AG04449 (cell line): Measurements from ENCODE around the gene KCNQ1.

Source experiments
- CTCF ChIA-PET: fragments of 350-600 bp; formaldehyde crosslinking; extraction: SDS; loops from one replicate; lab custom pipeline; 2021; ENCODE audit warnings: antibody characterized with exemption; lab: Yijun Ruan, JAX
- POLR2A ChIA-PET: fragments of 400-600, 350-600 bp; formaldehyde crosslinking; extraction: SDS; loops from one replicate; lab custom pipeline; 2020; ENCODE audit warnings: antibody characterized with exemption, inconsistent platforms; lab: Yijun Ruan, JAX
- DNase-seq: peaks from one replicate; pipeline ENCODE4 v3.0.0-alpha.2; 2010; ENCODE audit warnings: low read depth, low spot score
- H3K4me3 ChIP-seq: 2 replicates; pipeline ENCODE4 v1.5.1; 2011; ENCODE audit warnings: low read depth, mild to moderate bottlenecking, control low read depth, low read length
- CTCF ChIP-seq: IDR thresholded peaks from one replicate; pipeline ENCODE4 v1.5.1; 2011; ENCODE audit warnings: mild to moderate bottlenecking, moderate library complexity, low read length, control low read depth, inconsistent platforms; ENCODE audit not compliant: insufficient read depth; ENCODE audit errors: missing control alignments

The KCNQ1 gene

GRCh38 chr11:2762451-2762850, 317.6 kb downstream of the KCNQ1 start:
- DNase-seq = no peak
- ChIA-PET POLR2A (no interaction called here), CTCF (no interaction called here)
- TF ChIP-seq CTCF = no peak
- H3K4me3 ChIP-seq = no peak overlapping the region

GRCh38 chr11:2763984-2764383, 319.2 kb downstream of the KCNQ1 start:
- H3K4me3 ChIP-seq = no peak overlapping the region
- no peak for DNase-seq
- CTCF ChIA-PET = no interaction called here
- POLR2A ChIA-PET = interaction anchor here (0.6 kb wide), 1 partner anchor 14 kb away, joined by 3 read pairs; no protein-coding TSS in a partner anchor
- TF ChIP-seq CTCF = no peak

GRCh38 chr11:2765491-2765890, 320.7 kb downstream of the KCNQ1 start:
- no peak for TF ChIP-seq CTCF
- POLR2A ChIA-PET = no interaction called here
- DNase-seq = no peak
- no peak overlapping the region for H3K4me3 ChIP-seq
- CTCF ChIA-PET = no interaction called here

- POLR2A ChIA-PET = no interaction called here
Measured at GRCh38 chr11:2766166-2766565, 321.4 kb downstream of the KCNQ1 start.

GRCh38 chr11:2767071-2767470, 322.3 kb downstream of the KCNQ1 start:
- CTCF ChIA-PET = no interaction called here
- POLR2A ChIA-PET = no interaction called here
- TF ChIP-seq CTCF = no peak
- H3K4me3 ChIP-seq = no peak overlapping the region
- no peak for DNase-seq

More at GRCh38 chr11:2766166-2766565, 321.4 kb downstream of the KCNQ1 start:
- H3K4me3 ChIP-seq = no peak overlapping the region
- no peak for DNase-seq
- no peak for TF ChIP-seq CTCF
- CTCF ChIA-PET = no interaction called here

GRCh38 chr11:2767801-2768200, 323.0 kb downstream of the KCNQ1 start:
- TF ChIP-seq CTCF = no peak
- no peak overlapping the region for H3K4me3 ChIP-seq
- POLR2A ChIA-PET = interaction anchor here (0.5 kb wide), 1 partner anchor 68 kb away, joined by 3 read pairs; the partner anchor contains the start of gene KCNQ1OT1
- CTCF ChIA-PET = no interaction called here
- no peak for DNase-seq
